Measurements from ENCODE around the gene MCTP1. TPM values are rescaled to one million over a fixed set of nuclear protein-coding genes. Genes with fewer than 3 reads are reported as not detected.
A peak's percentile ranks its signal among the peaks of the same experiment; 100 is the strongest.

MCTP1 gene
- total and polyA plus RNA-seq, 2 donors from 2014 or later = 1.4 to 19.3 TPM

DNA sequence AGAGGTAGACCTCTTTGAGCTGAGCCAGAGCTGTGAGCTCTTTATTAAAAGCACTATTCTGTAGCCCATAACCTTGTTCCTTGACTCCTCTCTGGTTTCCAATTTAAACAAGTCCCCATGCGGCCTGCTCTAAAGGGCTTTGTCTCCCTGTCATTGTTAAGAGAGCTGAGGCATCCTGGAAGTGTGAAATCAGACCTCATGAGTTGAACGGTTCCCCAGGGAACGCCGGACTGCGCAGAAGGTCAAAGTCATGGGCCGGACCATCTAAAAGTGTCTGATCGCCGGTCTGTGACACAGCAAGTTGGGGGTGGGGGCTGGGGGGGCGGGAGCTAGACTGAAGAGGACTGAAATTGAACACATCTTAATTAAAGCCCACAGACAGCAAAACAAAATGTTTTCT lies 400.6 kb downstream of the MCTP1 start:
- TF ChIP-seq, protein P1, sequence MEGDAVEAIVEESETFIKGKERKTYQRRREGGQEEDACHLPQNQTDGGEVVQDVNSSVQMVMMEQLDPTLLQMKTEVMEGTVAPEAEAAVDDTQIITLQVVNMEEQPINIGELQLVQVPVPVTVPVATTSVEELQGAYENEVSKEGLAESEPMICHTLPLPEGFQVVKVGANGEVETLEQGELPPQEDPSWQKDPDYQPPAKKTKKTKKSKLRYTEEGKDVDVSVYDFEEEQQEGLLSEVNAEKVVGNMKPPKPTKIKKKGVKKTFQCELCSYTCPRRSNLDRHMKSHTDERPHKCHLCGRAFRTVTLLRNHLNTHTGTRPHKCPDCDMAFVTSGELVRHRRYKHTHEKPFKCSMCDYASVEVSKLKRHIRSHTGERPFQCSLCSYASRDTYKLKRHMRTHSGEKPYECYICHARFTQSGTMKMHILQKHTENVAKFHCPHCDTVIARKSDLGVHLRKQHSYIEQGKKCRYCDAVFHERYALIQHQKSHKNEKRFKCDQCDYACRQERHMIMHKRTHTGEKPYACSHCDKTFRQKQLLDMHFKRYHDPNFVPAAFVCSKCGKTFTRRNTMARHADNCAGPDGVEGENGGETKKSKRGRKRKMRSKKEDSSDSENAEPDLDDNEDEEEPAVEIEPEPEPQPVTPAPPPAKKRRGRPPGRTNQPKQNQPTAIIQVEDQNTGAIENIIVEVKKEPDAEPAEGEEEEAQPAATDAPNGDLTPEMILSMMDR (IDR thresholded peaks at IDR 0.05; ENCODE audit: borderline replicate concordance, extremely low read depth, insufficient read depth) = no peak
- FAIRE-seq (no peak), DNase-seq (peak; percentile 39 to 94 (median 89))
- Histone ChIP-seq H3K4me1 (ENCODE audit: control insufficient read depth in 2 of 3, insufficient read depth in 2 of 3, low read depth in 1 of 3, low read length in 3 of 3) (no peaks in the 10 kb centered on the region), H3K4me3 (ENCODE audit: low read length in 3 of 3) (no peak overlapping the region), H3K9me3 (ENCODE audit: control insufficient read depth in 2 of 3, insufficient read depth in 1 of 3, low read length in 3 of 3) (no peaks in the 10 kb centered on the region), H3K27ac (ENCODE audit: low read depth in 2 of 2, low read length in 2 of 2) (no peak overlapping the region), H3K27me3 (ENCODE audit: control insufficient read depth, insufficient read depth, low read length) (no peaks in the 10 kb centered on the region), H3K9ac (ENCODE audit: low read length in 3 of 3) (no peak overlapping the region), H3K36me3 (ENCODE audit: control insufficient read depth in 2 of 3, insufficient read depth in 3 of 3, low read length in 3 of 3) (no peaks in the 10 kb centered on the region)
- intact Hi-C loops (cut with DNase I) = no loop called here

DNA sequence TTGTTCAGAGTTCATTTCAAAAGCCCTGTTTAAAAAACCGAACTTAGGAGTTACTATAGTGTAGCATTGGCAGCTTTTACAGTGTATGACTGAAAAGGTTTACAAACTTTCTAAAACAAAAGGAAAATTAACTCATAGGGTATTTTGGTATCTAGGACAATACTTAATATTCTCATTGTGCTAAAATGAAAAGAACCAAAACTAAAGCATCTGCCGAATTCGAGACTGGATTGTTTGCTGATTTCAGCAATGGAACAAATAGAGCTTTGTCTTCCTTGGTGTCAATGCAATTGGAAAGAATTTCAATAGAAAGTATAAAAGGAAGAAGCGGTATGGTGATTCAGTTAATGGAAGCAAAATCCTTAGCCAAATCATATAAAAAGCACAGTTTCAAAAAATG lies 412.4 kb downstream of the MCTP1 start:
- DNase-seq = no peak
- H3K4me3 ChIP-seq (ENCODE audit: low read length in 3 of 3) = no peak overlapping the region
- H3K9ac ChIP-seq (ENCODE audit: low read length in 3 of 3) = no peak overlapping the region
- TF ChIP-seq, protein P1 (IDR thresholded peaks at IDR 0.05; ENCODE audit: borderline replicate concordance, extremely low read depth, insufficient read depth) = no peak
- no peaks in the 10 kb centered on the region for H3K9me3 ChIP-seq (ENCODE audit: control insufficient read depth in 2 of 3, insufficient read depth in 1 of 3, low read length in 3 of 3)
- no peaks in the 10 kb centered on the region for H3K4me1 ChIP-seq (ENCODE audit: control insufficient read depth in 2 of 3, insufficient read depth in 2 of 3, low read depth in 1 of 3, low read length in 3 of 3)
- H3K27ac ChIP-seq (ENCODE audit: low read depth in 2 of 2, low read length in 2 of 2) = no peak overlapping the region
- no peaks in the 10 kb centered on the region for H3K36me3 ChIP-seq (ENCODE audit: control insufficient read depth in 2 of 3, insufficient read depth in 3 of 3, low read length in 3 of 3)
- H3K27me3 ChIP-seq (ENCODE audit: control insufficient read depth, insufficient read depth, low read length) = no peaks in the 10 kb centered on the region
- no peak for FAIRE-seq
- intact Hi-C loops (cut with DNase I) = no loop called here

DNA sequence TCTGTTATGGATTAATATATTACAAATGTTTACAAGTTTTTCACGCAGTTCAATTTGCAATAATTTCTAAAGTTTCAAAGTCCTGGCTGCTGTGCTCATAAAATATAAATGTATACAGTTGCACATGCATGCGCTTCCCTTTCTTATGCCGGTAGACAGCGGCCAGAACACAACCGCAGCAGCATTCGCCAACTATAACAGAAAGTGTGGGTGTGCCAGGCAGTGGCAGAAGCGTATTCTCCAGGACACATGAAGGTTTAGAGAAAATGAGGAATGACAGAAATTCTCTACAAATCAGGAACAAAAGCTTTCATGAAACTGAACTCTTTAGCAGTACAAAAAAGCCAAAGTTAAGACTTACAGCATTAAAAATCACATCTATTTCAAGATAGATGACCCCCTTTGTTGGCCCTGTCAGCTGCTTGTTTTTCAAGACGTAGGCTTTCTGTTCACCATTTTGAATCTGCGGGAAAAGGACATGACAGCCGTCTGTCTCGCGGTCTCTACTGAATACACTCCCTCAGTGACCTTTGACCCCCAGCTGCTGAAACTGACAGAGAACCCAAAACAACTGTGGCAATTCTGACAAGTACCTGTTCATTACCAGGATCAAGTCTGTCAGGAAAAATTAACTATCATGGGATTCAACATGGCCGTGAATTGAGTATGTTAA lies 414.2 kb downstream of the MCTP1 start:
- H3K27me3 ChIP-seq (ENCODE audit: control insufficient read depth, insufficient read depth, low read length) = no peaks in the 10 kb centered on the region
- DNase-seq (peak in 2 of 5 donors; percentile 36 to 42), FAIRE-seq (no peak)
- H3K4me1 ChIP-seq (ENCODE audit: control insufficient read depth in 2 of 3, insufficient read depth in 2 of 3, low read depth in 1 of 3, low read length in 3 of 3) = no peaks in the 10 kb centered on the region
- no peaks in the 10 kb centered on the region for H3K9me3 ChIP-seq (ENCODE audit: control insufficient read depth in 2 of 3, insufficient read depth in 1 of 3, low read length in 3 of 3)
- intact Hi-C loops (cut with DNase I) = no loop called here
- H3K4me3 ChIP-seq (ENCODE audit: low read length in 3 of 3) = no peak overlapping the region
- H3K9ac ChIP-seq (ENCODE audit: low read length in 3 of 3) = no peak overlapping the region
- TF ChIP-seq, protein P1 (IDR thresholded peaks at IDR 0.05; ENCODE audit: borderline replicate concordance, extremely low read depth, insufficient read depth) = no peak
- no peaks in the 10 kb centered on the region for H3K36me3 ChIP-seq (ENCODE audit: control insufficient read depth in 2 of 3, insufficient read depth in 3 of 3, low read length in 3 of 3)
- no peak overlapping the region for H3K27ac ChIP-seq (ENCODE audit: low read depth in 2 of 2, low read length in 2 of 2)

DNA sequence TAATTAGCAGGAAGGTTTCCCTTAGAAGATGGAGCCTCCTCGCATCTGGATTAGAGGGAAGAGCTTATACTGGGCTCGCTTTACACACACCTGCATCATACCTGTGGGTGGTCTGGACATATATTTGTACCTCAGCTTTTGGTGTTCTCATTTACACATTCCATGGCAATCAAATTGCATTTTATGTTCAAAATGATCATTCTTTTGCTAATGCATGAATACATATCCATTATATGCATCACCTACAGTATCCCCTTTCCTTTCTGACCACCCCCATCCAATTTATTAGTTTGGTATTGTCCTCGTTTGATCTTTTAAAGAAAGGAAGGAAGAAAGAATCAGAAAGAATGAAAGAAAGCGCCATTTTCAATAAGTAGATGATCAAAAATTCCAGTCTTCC lies 415.0 kb downstream of the MCTP1 start:
- FAIRE-seq = no peak
- Histone ChIP-seq H3K27me3 (ENCODE audit: control insufficient read depth, insufficient read depth, low read length) (no peaks in the 10 kb centered on the region), H3K9me3 (ENCODE audit: control insufficient read depth in 2 of 3, insufficient read depth in 1 of 3, low read length in 3 of 3) (no peaks in the 10 kb centered on the region), H3K27ac (ENCODE audit: low read depth in 2 of 2, low read length in 2 of 2) (no peak overlapping the region), H3K4me3 (ENCODE audit: low read length in 3 of 3) (no peak overlapping the region), H3K4me1 (ENCODE audit: control insufficient read depth in 2 of 3, insufficient read depth in 2 of 3, low read depth in 1 of 3, low read length in 3 of 3) (no peaks in the 10 kb centered on the region), H3K36me3 (ENCODE audit: control insufficient read depth in 2 of 3, insufficient read depth in 3 of 3, low read length in 3 of 3) (no peaks in the 10 kb centered on the region), H3K9ac (ENCODE audit: low read length in 3 of 3) (no peak overlapping the region)
- DNase-seq = no peak
- intact Hi-C loops (cut with DNase I) = no loop called here
- TF ChIP-seq, protein P1 (IDR thresholded peaks at IDR 0.05; ENCODE audit: borderline replicate concordance, extremely low read depth, insufficient read depth) = no peak

Measured in kidney (tissue), 14 donors.